ENCODE results near the gene GINS2. TPM values are rescaled to one million over a fixed set of nuclear protein-coding genes. Genes with fewer than 3 reads are reported as not detected.

The GINS2 gene
- total RNA-seq, 4 donors from 2014 or later = 1.00 to 4.4 (median 1.2) TPM; not detected in 1

DNA sequence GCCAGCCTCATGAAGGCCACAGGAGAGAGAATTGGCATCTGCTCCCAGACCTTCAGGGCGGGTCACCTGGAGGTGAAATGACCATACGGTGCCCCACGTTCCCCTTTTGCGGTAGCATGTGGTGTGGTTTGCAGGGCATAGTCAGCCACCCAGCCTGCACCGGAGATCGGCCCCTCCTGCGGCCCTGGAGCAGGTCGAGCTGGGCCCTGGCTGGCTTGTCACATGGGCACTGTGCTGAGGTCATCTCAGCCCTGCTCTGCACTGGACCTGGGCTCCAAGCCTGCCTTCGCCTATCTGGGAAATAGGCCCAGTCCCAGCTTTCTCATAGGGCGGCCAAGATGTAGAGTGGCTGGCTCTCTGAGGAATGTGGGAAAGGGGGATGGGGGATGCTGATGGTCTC lies 59.4 kb downstream of the GINS2 start:
- intact Hi-C loops (cut with DNase I; ENCODE audit: low total_unique reads) = no loop called here
- WGBS, 2 donors (ENCODE audit: low coverage in 1 of 2) = 97% methylated on average over 10 of the region's 10 CpGs; no CpG with 5 or more reads in 1 of the 2 donors
- peaks cover 0 to 37% (median 8%) of the 10 kb centered on the region in 4 donors for H3K4me1 ChIP-seq

DNA sequence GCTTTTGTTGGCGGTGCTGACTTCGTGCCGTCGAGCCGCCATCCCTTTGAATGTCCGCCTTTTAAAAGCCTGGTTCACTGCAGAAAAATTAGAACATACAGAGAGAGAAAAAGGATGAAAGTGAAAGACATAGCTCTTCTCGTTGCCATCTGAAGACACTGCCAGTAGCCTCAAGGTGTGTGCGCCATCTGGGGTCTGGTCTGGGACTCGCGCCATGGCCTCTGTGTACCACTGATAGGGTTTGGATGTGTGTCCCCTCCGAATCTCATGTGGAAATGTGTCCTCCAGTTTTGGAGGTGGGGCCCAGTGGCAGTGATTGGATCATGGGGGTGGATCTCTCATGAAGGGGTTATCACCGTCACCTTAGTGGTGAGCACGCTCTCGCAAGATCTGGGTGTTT lies 60.1 kb downstream of the GINS2 start:
- WGBS, 2 donors (ENCODE audit: low coverage in 1 of 2) = 95% methylated on average over 14 of the region's 14 CpGs; no CpG with 5 or more reads in 1 of the 2 donors
- no peak overlapping the region for H3K4me3 ChIP-seq
- in situ Hi-C loops (cut with MboI; ENCODE audit: low pct_ligation_motif_present in 1 of 4, low pct_unique_long_range_greater_than_20kb in 1 of 4, low sequenced_read_pairs in 3 of 4) (loop anchor here in 1 of 4 donors (10.0 kb wide), 1 partner anchor 204 kb away; no protein-coding TSS in a partner anchor), intact Hi-C loops (cut with DNase I; ENCODE audit: low total_unique reads) (no loop called here)
- peaks cover 0 to 37% (median 8%) of the 10 kb centered on the region in 4 donors for H3K4me1 ChIP-seq
- H3K27me3 ChIP-seq = no peaks in the 10 kb centered on the region
- no peaks in the 10 kb centered on the region for H3K36me3 ChIP-seq
- TF ChIP-seq POLR2A (IDR thresholded peaks at IDR 0.05) (no peak), CTCF (IDR thresholded peaks at IDR 0.05) (no peak), POLR2AphosphoS5 (IDR thresholded peaks at IDR 0.05) (no peak), EP300 (IDR thresholded peaks at IDR 0.05; ENCODE audit: low read depth) (no peak)
- no peak for DNase-seq
- H3K27ac ChIP-seq = no peak overlapping the region
- H3K9me3 ChIP-seq = no peaks in the 10 kb centered on the region

More for the DNA sequence above, 59.4 kb downstream of the GINS2 start:
- in situ Hi-C loops (cut with MboI; ENCODE audit: low pct_ligation_motif_present in 1 of 4, low pct_unique_long_range_greater_than_20kb in 1 of 4, low sequenced_read_pairs in 3 of 4) = loop anchor here in 1 of 4 donors (10.0 kb wide), 1 partner anchor 205 kb away; no protein-coding TSS in a partner anchor
- Histone ChIP-seq H3K9me3 (no peaks in the 10 kb centered on the region), H3K27ac (no peak overlapping the region), H3K27me3 (no peaks in the 10 kb centered on the region), H3K4me3 (no peak overlapping the region), H3K36me3 (no peaks in the 10 kb centered on the region)
- no peak for TF ChIP-seq POLR2AphosphoS5 (IDR thresholded peaks at IDR 0.05)
- no peak for TF ChIP-seq EP300 (IDR thresholded peaks at IDR 0.05; ENCODE audit: low read depth)
- TF ChIP-seq CTCF (IDR thresholded peaks at IDR 0.05) = no peak
- TF ChIP-seq POLR2A (IDR thresholded peaks at IDR 0.05) = no peak
- DNase-seq = no peak

GRCh38 chr16:85628265-85628556 lies 60.5 kb downstream of the GINS2 start:
- in situ Hi-C loops (cut with MboI; ENCODE audit: low pct_ligation_motif_present in 1 of 4, low pct_unique_long_range_greater_than_20kb in 1 of 4, low sequenced_read_pairs in 3 of 4) = loop anchor here in 1 of 4 donors (10.0 kb wide), 1 partner anchor 203 kb away; no protein-coding TSS in a partner anchor
- H3K27me3 ChIP-seq = no peaks in the 10 kb centered on the region
- H3K4me1 ChIP-seq = peaks cover 0 to 37% (median 8%) of the 10 kb centered on the region in 4 donors
- no peak for TF ChIP-seq POLR2AphosphoS5 (IDR thresholded peaks at IDR 0.05)
- TF ChIP-seq EP300 (IDR thresholded peaks at IDR 0.05; ENCODE audit: low read depth) = no peak
- TF ChIP-seq POLR2A (IDR thresholded peaks at IDR 0.05) = no peak
- TF ChIP-seq CTCF (IDR thresholded peaks at IDR 0.05) = no peak
- no peak for DNase-seq
- no peaks in the 10 kb centered on the region for H3K36me3 ChIP-seq
- WGBS, 2 donors (ENCODE audit: low coverage in 1 of 2) = 92% methylated on average over 5 of the region's 5 CpGs; no CpG with 5 or more reads in 1 of the 2 donors
- H3K9me3 ChIP-seq = no peaks in the 10 kb centered on the region
- intact Hi-C loops (cut with DNase I; ENCODE audit: low total_unique reads) = no loop called here
- H3K4me3 ChIP-seq = no peak overlapping the region
- no peak overlapping the region for H3K27ac ChIP-seq

DNA sequence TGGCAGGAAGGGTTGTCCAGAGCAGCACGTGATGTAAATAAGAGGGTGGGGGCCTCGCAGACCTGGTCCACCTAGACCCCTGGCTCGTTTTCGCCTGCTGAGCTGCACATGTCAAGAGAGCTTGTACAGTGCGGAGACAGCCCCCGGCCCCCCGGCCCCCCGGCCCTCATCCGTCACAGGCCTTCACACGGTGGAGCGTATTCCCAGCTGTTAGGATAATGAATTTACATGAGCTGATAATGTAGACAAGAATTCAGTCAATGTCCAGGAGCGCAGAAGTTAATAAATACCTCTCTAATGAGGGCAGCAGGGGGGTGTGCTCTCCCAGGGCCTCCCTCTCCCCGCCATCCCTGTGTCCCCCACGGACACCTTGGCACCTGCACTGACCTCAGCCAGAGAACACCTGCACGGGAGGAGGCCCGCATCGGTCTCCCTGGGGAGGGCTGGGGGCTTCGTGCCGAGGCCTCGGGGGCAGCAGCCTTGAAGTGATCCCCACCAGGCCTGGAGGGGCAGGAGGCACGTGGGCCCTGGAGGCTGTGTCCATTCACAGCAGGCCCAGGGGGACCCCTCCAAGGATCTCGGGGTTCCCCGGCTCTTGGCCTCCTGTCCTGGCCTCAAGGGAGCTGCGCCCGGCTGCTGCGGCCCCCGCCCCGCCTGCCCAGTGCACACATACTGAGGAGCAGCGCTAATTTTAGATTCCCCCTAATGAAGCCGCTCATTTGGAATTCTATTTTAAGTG lies 61.1 kb downstream of the GINS2 start:
- no peak overlapping the region for H3K4me3 ChIP-seq
- no peaks in the 10 kb centered on the region for H3K9me3 ChIP-seq
- H3K36me3 ChIP-seq = no peaks in the 10 kb centered on the region
- no peak overlapping the region for H3K27ac ChIP-seq
- in situ Hi-C loops (cut with MboI; ENCODE audit: low pct_ligation_motif_present in 1 of 4, low pct_unique_long_range_greater_than_20kb in 1 of 4, low sequenced_read_pairs in 3 of 4) = loop anchor here in 1 of 4 donors (10.0 kb wide), 1 partner anchor 203 kb away; no protein-coding TSS in a partner anchor
- DNase-seq = no peak
- WGBS, 2 donors (ENCODE audit: low coverage in 1 of 2) = 79% methylated on average over 30 of the region's 30 CpGs; no CpG with 5 or more reads in 1 of the 2 donors
- peaks cover 0 to 40% (median 8%) of the 10 kb centered on the region in 4 donors for H3K4me1 ChIP-seq
- TF ChIP-seq EP300 (IDR thresholded peaks at IDR 0.05; ENCODE audit: low read depth) = no peak
- TF ChIP-seq POLR2AphosphoS5 (IDR thresholded peaks at IDR 0.05) = no peak
- no peak for TF ChIP-seq POLR2A (IDR thresholded peaks at IDR 0.05)
- no peak for TF ChIP-seq CTCF (IDR thresholded peaks at IDR 0.05)
- intact Hi-C loops (cut with DNase I; ENCODE audit: low total_unique reads) = no loop called here
- H3K27me3 ChIP-seq = no peaks in the 10 kb centered on the region

All from transverse colon (tissue), 4 donors.